HepG2 (cell line): ENCODE measurements around the gene DNAH8. TPM values are rescaled to one million over a fixed set of nuclear protein-coding genes. Genes with fewer than 3 reads are reported as not detected.

Source experiments
- ATAC-seq: fragments of 200-7000 bp; cut with Tn5 transposase; 3 replicates; pipeline ENCODE4 v1.9.1; 2020; ENCODE audit warnings: mild to moderate bottlenecking, moderate library complexity
- BruUV-seq: library from RNA; stranded (reverse); fragments of 400-500 nt; replicated peaks from 2 replicates; lab custom pipeline; 2021; lab: Mats Ljungman, UMichigan
- CTCF ChIA-PET: fragments of 300-600 bp; formaldehyde crosslinking; extraction: SDS; loops from one replicate; lab custom pipeline; 2021; ENCODE audit warnings: low total read pairs, inconsistent platforms, low intra/inter-chr PET ratio; lab: Yijun Ruan, JAX
- POLR2A ChIA-PET: fragments of 350-600 bp; sonication (Branson Sonifier 250); formaldehyde crosslinking; loops from one replicate; lab custom pipeline; 2020; ENCODE audit warnings: antibody characterized with exemption, inconsistent platforms; lab: Yijun Ruan, JAX
- DNase-seq: peaks from one replicate; pipeline ENCODE4 v3.0.0-alpha.2; 2015; ENCODE audit warnings: low spot score
- FAIRE-seq: peaks from 3 replicates; lab custom pipeline; 2011; peaks lifted over from hg19 to GRCh38; lab: Jason Lieb, UNC
- H2AFZ ChIP-seq: one replicate; pipeline ENCODE4 v1.6.1; 2011; ENCODE audit warnings: low read length, inconsistent platforms
- H3K27ac ChIP-seq: fragments of 300-600 bp; 3 replicates; pipeline ENCODE4 v1.8.0; 2011; ENCODE audit warnings: mixed run types, mild to moderate bottlenecking, mixed read lengths, low read length, inconsistent platforms; ENCODE audit not compliant: insufficient read depth; ENCODE audit errors: extremely low read length
- H3K27me3 ChIP-seq, 2 experiments: fragments of 200-600 bp in 1 of 2; 2 replicates in 1 of 2; 3 replicates in 1 of 2; pipeline versions ENCODE4 v1.6.0 to v1.8.0; 2011; ENCODE audit warnings: low read length in 2 of 2, mild to moderate bottlenecking in 2 of 2, moderate library complexity in 2 of 2, inconsistent platforms in 1 of 2; ENCODE audit not compliant: insufficient read depth in 2 of 2, control insufficient read depth in 1 of 2
- H3K36me3 ChIP-seq, 2 experiments: fragments of 200-600 bp in 1 of 2; replicated peaks in 1 of 2; 2 replicates in 1 of 2; 3 replicates in 1 of 2; pipeline versions ENCODE4 v1.5.1 to v1.8.0; 2011; ENCODE audit warnings: low read length in 2 of 2, inconsistent platforms in 1 of 2; ENCODE audit not compliant: insufficient read depth in 2 of 2, control insufficient read depth in 1 of 2
- H3K4me1 ChIP-seq: 2 replicates; pipeline ENCODE4 v1.5.1; 2012; ENCODE audit warnings: low read length, inconsistent platforms; ENCODE audit not compliant: insufficient read depth
- H3K4me2 ChIP-seq: 2 replicates; pipeline ENCODE4 v1.6.0; 2011; ENCODE audit warnings: low read depth, low read length, inconsistent platforms
- H3K4me3 ChIP-seq, 3 experiments: fragments of 200-600 bp in 1 of 3; sonication (generic), shearing (Covaris generic) in 1 of 3; replicated peaks in 1 of 3; 2 replicates each; pipeline ENCODE4 v1.5.1; 2011 to 2016; ENCODE audit warnings: low read length in 3 of 3, inconsistent platforms in 2 of 3, low read depth in 2 of 3, mild to moderate bottlenecking in 2 of 3, control low read depth in 1 of 3, mixed read lengths in 1 of 3; ENCODE audit not compliant: insufficient read depth in 1 of 3
- H3K79me2 ChIP-seq: one replicate; pipeline ENCODE4 v1.6.1; 2011; ENCODE audit warnings: low read length, inconsistent platforms; ENCODE audit not compliant: insufficient read depth
- H3K9ac ChIP-seq: 2 replicates; pipeline ENCODE4 v1.6.0; 2011; ENCODE audit warnings: mild to moderate bottlenecking, low read depth, low read length, inconsistent platforms; ENCODE audit not compliant: insufficient read depth
- H3K9me3 ChIP-seq: 2 replicates; pipeline ENCODE4 v1.5.1; 2012; ENCODE audit warnings: mild to moderate bottlenecking, low read length
- H4K20me1 ChIP-seq: 2 replicates; pipeline ENCODE4 v1.6.0; 2011; ENCODE audit warnings: inconsistent platforms, mild to moderate bottlenecking, low read length, moderate library complexity; ENCODE audit not compliant: insufficient read depth
- CCAR2 ChIP-seq: fragments of 200-400 bp; formaldehyde crosslinking; optimal IDR thresholded peaks from 2 replicates; pipeline ENCODE3; 2018; ENCODE audit warnings: low read depth, mild to moderate bottlenecking, low read length, moderate library complexity
- ETV5 ChIP-seq: IDR thresholded peaks from 2 replicates; pipeline ENCODE4 v1.6.1; 2018; ENCODE audit warnings: missing biosample characterization, missing genetic modification reagents, inconsistent platforms, borderline replicate concordance
- MEIS1 ChIP-seq: sonication (generic); formaldehyde crosslinking; IDR thresholded peaks from 2 replicates; pipeline ENCODE4 v1.9.0; 2021; ENCODE audit warnings: mild to moderate bottlenecking, missing genetic modification reagents, moderate library complexity, borderline replicate concordance
- NFKBIZ ChIP-seq: IDR thresholded peaks from 2 replicates; pipeline ENCODE4 v1.6.1; 2018; ENCODE audit warnings: missing genetic modification reagents, missing compliant biosample characterization
- NR2F6 ChIP-seq, 2 experiments: IDR thresholded peaks; 2 replicates each; pipeline ENCODE4 v1.6.1; 2016; ENCODE audit warnings: antibody characterized with exemption in 1 of 2, mild to moderate bottlenecking in 1 of 2
- PTBP1 ChIP-seq: fragments of 200-400 bp; formaldehyde crosslinking; IDR thresholded peaks from 2 replicates; pipeline ENCODE4 v1.6.1; 2018; ENCODE audit warnings: low read length, low read depth; ENCODE audit not compliant: poor library complexity, severe bottlenecking
- ZBTB42 ChIP-seq: sonication (generic); formaldehyde crosslinking; IDR thresholded peaks from 2 replicates; pipeline ENCODE4 v1.5.0; 2020; ENCODE audit warnings: mild to moderate bottlenecking, missing genetic modification reagents
- ZFP90 ChIP-seq: sonication (generic); formaldehyde crosslinking; IDR thresholded peaks from 2 replicates; pipeline ENCODE4 v1.8.0; 2022; ENCODE audit warnings: missing genetic modification reagents, mild to moderate bottlenecking, inconsistent platforms, borderline replicate concordance
- ZMYM4 ChIP-seq: sonication (generic); formaldehyde crosslinking; IDR thresholded peaks from 2 replicates; pipeline ENCODE4 v1.8.1; 2023; ENCODE audit warnings: mild to moderate bottlenecking, missing genetic modification reagents
- ZNF431 ChIP-seq: sonication (generic); formaldehyde crosslinking; IDR thresholded peaks from 2 replicates; pipeline ENCODE4 v1.9.0; 2022; ENCODE audit warnings: missing genetic modification reagents, low read depth, mild to moderate bottlenecking, borderline replicate concordance
- ZNF670 ChIP-seq: sonication (generic); formaldehyde crosslinking; IDR thresholded peaks from 2 replicates; pipeline ENCODE4 v1.8.0; 2022; ENCODE audit warnings: mild to moderate bottlenecking, missing genetic modification reagents, borderline replicate concordance
- ZNF816 ChIP-seq: sonication (generic); formaldehyde crosslinking; IDR thresholded peaks from 2 replicates; pipeline ENCODE4 v1.8.0; 2022; ENCODE audit warnings: missing genetic modification reagents, mild to moderate bottlenecking, borderline replicate concordance
- ZSCAN21 ChIP-seq: sonication (generic); formaldehyde crosslinking; IDR thresholded peaks from 2 replicates; pipeline ENCODE4 v1.8.0; 2022; ENCODE audit warnings: mild to moderate bottlenecking, missing genetic modification reagents, moderate library complexity, borderline replicate concordance
- ZSCAN30 ChIP-seq: sonication (generic); formaldehyde crosslinking; IDR thresholded peaks from 2 replicates; pipeline ENCODE4 v1.5.0; 2020; ENCODE audit warnings: mild to moderate bottlenecking, missing genetic modification reagents
- WGBS: methylation state at CpG from one replicate; pipeline ENCODE4 v1.1.6; 2017; ENCODE audit warnings: low lambda C conversion rate; 5-methylcytosine and 5-hydroxymethylcytosine counted together
- in situ Hi-C: cut with HindIII; loops from 2 replicates; pipeline ENCODE4 v1.10.0; 2017; ENCODE audit warnings: low pct_unique_long_range_greater_than_20kb; ENCODE audit not compliant: extremely low pct_ligation_motif_present
- intact Hi-C: fragments of 100-400 bp; cut with micrococcal nuclease; formaldehyde crosslinking; loops from one replicate; pipeline ENCODE4 v1.10.0; 2022; ENCODE audit not compliant: unreplicated experiment
- polyA plus RNA-seq, 8 experiments: library from polyadenylated mRNA; depleted of rRNA in 3 of 8; stranded (reverse) in 7 of 8; unstranded in 1 of 8; fragments of >200 nt; fragmentation: Illumina TruSeq in 4 of 8; extraction: Trizol in 4 of 8; gene quantifications; 2 replicates each; pipeline versions ENCODE4 v1.2.1 to v1.2.3, GENCODE V29; 2011 to 2016; ENCODE audit warnings: low read depth in 4 of 8, missing spikeins in 1 of 8, mixed read lengths in 1 of 8; ENCODE audit not compliant: insufficient read depth in 1 of 8
- total RNA-seq, 5 experiments: library from RNA; depleted of rRNA; stranded (reverse); fragments of >200 nt; fragmentation: Illumina TruSeq; extraction: Trizol; gene quantifications; 2 replicates each; pipeline ENCODE4 v1.2.3, GENCODE V29; 2016; ENCODE audit warnings: low read depth in 1 of 5
- TF ChIP-seq, protein P1 (sequence below): sonication (generic); formaldehyde crosslinking; IDR thresholded peaks from 2 replicates; pipeline ENCODE4 v1.4.0; 2020; ENCODE audit warnings: missing genetic modification reagents, borderline replicate concordance
- TF ChIP-seq, protein P2 (sequence below): sonication (generic); formaldehyde crosslinking; conservative IDR thresholded peaks from 2 replicates; pipeline ENCODE4 v1.5.0; 2020; ENCODE audit warnings: missing genetic modification reagents

Gene DNAH8
- total and polyA plus RNA-seq, 2 of the 13 experiments (the other 11 are each of a cell fraction or from before 2014, with no cell fraction given) = not detected

DNA sequence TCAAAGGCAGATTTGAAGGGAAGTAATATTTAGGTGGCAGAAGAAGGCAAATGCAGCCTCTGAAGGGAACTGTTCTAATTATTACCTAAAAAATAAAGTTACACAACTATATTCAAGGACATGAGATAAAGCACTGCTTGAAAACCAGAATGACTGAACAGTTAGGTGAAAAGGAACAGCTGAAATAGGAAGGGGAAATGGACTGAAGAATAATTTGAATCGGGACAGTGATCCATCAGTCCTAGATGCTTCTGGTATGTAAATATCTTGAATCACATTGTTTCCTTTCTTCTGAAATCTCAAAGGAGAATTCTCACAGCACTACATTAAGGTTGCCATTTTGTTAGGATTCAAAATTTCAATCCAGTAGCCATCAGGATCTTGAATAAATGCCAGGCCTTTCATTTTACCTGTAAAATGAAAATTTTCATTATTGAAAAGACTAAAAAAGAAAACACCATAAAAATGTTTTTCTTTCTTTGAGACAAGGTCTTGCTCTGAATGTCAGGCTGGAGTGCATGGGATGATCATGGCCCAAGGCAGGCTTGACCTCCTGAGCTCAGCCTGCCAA is 38.1 kb upstream of the DNAH8 start:
- no peaks in the 10 kb centered on the region for H3K4me1 ChIP-seq
- intact Hi-C loops = no loop called here
- H3K27me3 ChIP-seq = no peaks in the 10 kb centered on the region
- no peak overlapping the region for H3K27ac ChIP-seq
- in situ Hi-C loops = no loop called here
- no peak for TF ChIP-seq ZSCAN30
- TF ChIP-seq CCAR2 = peak; percentile 90
- peaks cover 12 to 51% of the 10 kb centered on the region in 2 experiments for H3K36me3 ChIP-seq
- no peak overlapping the region for H3K4me2 ChIP-seq
- ChIA-PET POLR2A (no interaction called here), CTCF (no interaction called here)
- no peak for ATAC-seq
- FAIRE-seq = no peak
- DNase-seq = no peak
- H3K9me3 ChIP-seq = no peaks in the 10 kb centered on the region
- H3K9ac ChIP-seq = no peak overlapping the region
- no peaks in the 10 kb centered on the region for H4K20me1 ChIP-seq
- WGBS = 100% methylated on average over 1 of the region's 1 CpG
- H3K79me2 ChIP-seq = no peaks in the 10 kb centered on the region
- no TSS peak for BruUV-seq
- no peak overlapping the region for H3K4me3 ChIP-seq
- H2AFZ ChIP-seq = no peak overlapping the region

DNA sequence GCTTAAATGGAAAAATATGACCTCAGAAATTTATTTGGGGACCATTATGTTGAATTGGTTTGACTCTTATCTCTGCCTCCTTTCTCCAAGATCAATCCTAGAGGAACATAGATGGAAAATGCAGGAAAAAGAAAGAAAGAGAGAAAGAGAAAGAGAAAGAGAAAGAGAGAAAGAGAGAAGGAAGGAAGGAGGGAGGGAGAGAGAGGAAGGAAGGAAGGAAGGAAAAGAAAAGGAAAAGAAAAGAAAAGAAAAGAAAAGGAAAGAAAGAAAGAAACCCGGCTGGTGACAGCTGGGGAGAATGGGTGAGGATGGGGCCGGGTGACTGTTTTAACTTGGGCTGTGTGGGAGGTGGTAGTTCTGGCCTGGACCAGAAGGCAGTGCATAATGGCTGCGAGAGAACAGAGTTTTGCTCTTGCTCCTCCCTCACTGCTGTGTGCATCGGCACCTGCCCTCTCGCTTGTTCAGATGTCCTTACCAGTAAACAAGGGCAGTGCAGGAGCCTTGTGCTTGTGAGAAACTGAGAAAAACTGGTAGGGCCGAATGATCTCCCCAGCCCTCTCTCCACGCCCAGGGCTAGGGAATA is 36.8 kb upstream of the DNAH8 start:
- ChIA-PET POLR2A (no interaction called here), CTCF (no interaction called here)
- Histone ChIP-seq H3K27me3 (no peaks in the 10 kb centered on the region), H3K4me1 (no peaks in the 10 kb centered on the region), H3K9me3 (no peaks in the 10 kb centered on the region), H3K4me3 (no peak overlapping the region), H3K79me2 (no peaks in the 10 kb centered on the region), H3K36me3 (peaks cover 12 to 60% of the 10 kb centered on the region in 2 experiments), H4K20me1 (no peaks in the 10 kb centered on the region), H3K4me2 (no peak overlapping the region), H3K27ac (no peak overlapping the region), H2AFZ (no peak overlapping the region), H3K9ac (no peak overlapping the region)
- FAIRE-seq (no peak), ATAC-seq (no peak), DNase-seq (no peak)
- in situ Hi-C loops = no loop called here
- no TSS peak for BruUV-seq
- 95% methylated on average over 7 of the region's 7 CpGs for WGBS
- intact Hi-C loops = no loop called here
- TF ChIP-seq ZMYM4 (no peak), ZNF431 (CRISPR knock-in tag) (no peak), NFKBIZ (CRISPR knock-in tag) (no peak), ZNF816 (CRISPR knock-in tag) (no peak), ZFP90 (no peak), NR2F6 (IDR thresholded peaks at IDR 0.05) (no peak), NR2F6 (CRISPR knock-in tag; IDR thresholded peaks at IDR 0.05) (no peak), PTBP1 (no peak), ZNF670 (CRISPR knock-in tag) (no peak), ETV5 (CRISPR knock-in tag) (no peak), MEIS1 (CRISPR knock-in tag) (no peak), ZSCAN21 (no peak), ZBTB42 (CRISPR knock-in tag) (no peak)
- TF ChIP-seq, protein P1, sequence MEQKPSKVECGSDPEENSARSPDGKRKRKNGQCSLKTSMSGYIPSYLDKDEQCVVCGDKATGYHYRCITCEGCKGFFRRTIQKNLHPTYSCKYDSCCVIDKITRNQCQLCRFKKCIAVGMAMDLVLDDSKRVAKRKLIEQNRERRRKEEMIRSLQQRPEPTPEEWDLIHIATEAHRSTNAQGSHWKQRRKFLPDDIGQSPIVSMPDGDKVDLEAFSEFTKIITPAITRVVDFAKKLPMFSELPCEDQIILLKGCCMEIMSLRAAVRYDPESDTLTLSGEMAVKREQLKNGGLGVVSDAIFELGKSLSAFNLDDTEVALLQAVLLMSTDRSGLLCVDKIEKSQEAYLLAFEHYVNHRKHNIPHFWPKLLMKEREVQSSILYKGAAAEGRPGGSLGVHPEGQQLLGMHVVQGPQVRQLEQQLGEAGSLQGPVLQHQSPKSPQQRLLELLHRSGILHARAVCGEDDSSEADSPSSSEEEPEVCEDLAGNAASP (CRISPR knock-in tag) = no peak
- TF ChIP-seq, protein P2, sequence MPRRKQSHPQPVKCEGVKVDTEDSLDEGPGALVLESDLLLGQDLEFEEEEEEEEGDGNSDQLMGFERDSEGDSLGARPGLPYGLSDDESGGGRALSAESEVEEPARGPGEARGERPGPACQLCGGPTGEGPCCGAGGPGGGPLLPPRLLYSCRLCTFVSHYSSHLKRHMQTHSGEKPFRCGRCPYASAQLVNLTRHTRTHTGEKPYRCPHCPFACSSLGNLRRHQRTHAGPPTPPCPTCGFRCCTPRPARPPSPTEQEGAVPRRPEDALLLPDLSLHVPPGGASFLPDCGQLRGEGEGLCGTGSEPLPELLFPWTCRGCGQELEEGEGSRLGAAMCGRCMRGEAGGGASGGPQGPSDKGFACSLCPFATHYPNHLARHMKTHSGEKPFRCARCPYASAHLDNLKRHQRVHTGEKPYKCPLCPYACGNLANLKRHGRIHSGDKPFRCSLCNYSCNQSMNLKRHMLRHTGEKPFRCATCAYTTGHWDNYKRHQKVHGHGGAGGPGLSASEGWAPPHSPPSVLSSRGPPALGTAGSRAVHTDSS (CRISPR knock-in tag) = no peak
